Left ventricle myocardium superior (tissue), 1 donor: Measurements from ENCODE around the gene BOD1L1. TPM values are rescaled to one million over a fixed set of nuclear protein-coding genes. Genes with fewer than 3 reads are reported as not detected.

Experiments
- ATAC-seq: fragments of 200-7000 bp; cut with Tn5 transposase; one replicate; pipeline ENCODE4 v1.9.1; 2020; ENCODE audit warnings: mild to moderate bottlenecking, moderate library complexity
- DNase-seq: peaks from one replicate; pipeline ENCODE4 v3.0.0-alpha.2; 2020
- intact Hi-C: fragments of 100-400 bp; cut with micrococcal nuclease; formaldehyde crosslinking; loops from one replicate; pipeline ENCODE4 v1.11.0; 2022
- total RNA-seq: library from RNA; stranded (reverse); fragmentation: NEBNext Ultra II Directional; extraction: Animal tissue kit (Norgen Biotek cat#: 25700); gene quantifications from one replicate; pipeline ENCODE4 v1.2.1, GENCODE V29; 2021
- donor health status: DM: no; HTN: yes; CAD: no; lungs with severe emphysema.

Gene BOD1L1
- total RNA-seq, 1 donor from 2014 or later: 19.0 TPM

DNA sequence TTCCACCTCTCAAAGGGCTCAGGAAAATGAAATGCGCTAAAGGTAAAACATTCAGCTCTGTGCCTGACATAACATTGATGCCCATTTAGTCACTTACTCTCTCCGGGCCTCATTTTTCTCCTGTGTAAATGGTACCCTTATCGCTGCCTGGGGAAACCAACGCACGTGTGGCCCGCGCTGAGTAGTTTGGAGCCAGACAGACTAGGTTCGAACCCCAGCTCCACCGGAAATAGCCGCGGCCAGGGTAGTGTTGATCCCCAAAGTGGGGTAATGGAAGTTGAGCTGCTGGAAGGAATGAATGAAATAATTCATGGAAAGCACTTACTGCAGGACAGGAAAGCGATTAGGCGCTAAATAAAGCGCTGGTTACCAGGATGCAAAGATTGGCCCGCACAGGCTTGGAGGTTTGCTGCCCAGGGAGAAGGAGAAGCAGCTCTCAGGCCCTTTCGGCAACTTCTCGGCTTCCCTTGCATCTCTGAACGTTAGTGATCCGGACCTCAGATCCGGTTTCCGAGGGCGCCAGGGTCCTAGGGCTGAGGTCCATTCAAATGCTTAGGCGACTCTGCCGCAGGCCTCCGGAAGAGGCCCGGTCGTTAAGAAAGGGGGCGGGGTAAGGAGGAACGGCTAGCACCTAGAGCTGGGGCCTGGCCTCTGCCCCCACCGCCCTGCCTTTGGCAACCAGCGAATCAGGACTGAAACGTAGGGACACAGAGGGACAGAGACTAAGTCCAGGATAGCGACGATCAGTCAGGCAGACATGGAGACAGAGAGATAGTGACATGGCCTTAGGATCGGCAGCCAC lies 96.5 kb downstream of the BOD1L1 start:
- intact Hi-C loops: no loop called here
- DNase-seq: no peak
- ATAC-seq: no peak

DNA sequence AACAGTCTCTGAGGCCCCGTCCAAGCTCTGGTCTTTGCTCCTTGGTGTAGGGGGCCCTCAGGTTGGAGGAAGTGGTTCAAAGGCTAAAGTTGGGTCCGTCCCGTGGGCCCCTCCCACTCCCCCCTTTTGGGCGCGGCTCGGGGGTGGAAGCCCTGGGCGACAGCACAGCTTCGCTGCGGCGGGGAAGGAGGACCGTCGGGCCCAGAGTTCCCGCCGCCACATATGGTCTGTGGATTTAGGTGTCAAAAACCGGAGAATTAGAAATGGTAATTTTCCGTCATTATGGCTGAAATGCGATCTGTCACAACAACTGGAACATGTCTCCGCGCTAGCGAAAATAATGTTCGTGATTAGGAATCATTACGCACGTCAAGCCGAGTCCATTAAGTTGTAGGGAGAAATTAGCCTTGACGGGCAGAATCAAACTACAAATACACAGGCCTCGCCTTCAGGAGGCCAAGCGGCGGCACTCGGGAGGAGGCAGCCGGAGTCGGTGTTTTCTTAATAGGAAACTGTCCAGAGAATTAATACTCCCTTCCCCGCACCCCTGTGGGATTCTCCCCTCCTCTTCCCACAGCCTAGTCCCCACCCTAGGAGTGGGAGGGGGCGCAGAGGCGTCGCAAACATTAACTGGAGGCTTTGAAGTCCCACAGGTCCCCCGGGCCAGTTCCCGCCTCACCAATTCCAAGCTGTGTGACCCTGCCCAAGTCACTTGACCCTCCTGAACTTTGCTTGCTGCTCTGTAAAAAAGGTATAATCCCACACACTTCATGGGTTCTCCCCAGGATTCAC lies 98.2 kb downstream of the BOD1L1 start:
- intact Hi-C loops: no loop called here
- ATAC-seq (no peak), DNase-seq (no peak)

- DNase-seq (no peak), ATAC-seq (no peak)
- intact Hi-C loops: no loop called here
Observed at GRCh38 chr4:13528821-13529127, 98.8 kb downstream of the BOD1L1 start.

DNA sequence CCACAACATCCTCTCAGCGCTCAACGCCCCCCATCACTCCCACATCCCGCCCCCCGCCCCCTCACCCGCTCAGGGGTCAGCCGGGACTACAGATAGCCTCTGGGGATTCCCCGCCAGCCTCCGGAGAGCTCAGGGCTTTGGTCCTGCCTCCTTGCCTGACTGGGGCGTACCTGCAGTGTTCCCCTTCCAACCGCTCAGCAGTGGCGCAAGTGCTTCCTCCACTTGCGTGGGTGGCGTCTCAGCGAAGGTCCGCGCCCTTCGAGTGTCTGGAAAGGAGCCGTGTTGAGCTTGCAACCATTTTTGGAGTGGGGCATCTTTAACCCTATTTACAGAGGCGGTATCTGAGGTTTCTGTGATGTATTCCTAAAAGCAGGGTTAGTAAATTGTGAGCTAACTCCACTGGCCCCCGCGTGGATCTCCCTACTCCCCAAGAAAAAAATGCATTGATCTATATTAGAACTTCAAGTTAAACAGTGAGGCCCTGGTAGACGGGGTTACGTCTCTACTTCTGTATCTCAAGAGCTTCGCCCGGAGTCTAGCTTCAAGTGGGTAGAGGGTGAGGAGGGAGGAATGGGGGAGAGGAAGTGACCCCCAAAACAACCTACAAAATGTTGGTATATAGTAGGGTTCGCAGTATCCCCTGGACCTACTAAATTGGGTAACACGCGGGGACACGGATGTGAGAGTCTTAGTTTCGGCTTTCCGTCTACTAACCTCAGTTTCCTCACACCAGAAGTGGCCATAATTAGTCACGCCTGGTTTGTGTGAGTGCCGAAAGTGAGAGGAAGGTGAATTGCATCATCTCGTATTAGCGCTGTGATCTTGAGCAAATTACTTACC lies 99.3 kb downstream of the BOD1L1 start:
- ATAC-seq: no peak
- DNase-seq: no peak

GRCh38 chr4:13527192-13527980 lies 100.1 kb downstream of the BOD1L1 start:
- intact Hi-C loops: no loop called here
- DNase-seq: no peak
- ATAC-seq: no peak

More for the DNA sequence above, 99.3 kb downstream of the BOD1L1 start:
- intact Hi-C loops: no loop called here

DNA sequence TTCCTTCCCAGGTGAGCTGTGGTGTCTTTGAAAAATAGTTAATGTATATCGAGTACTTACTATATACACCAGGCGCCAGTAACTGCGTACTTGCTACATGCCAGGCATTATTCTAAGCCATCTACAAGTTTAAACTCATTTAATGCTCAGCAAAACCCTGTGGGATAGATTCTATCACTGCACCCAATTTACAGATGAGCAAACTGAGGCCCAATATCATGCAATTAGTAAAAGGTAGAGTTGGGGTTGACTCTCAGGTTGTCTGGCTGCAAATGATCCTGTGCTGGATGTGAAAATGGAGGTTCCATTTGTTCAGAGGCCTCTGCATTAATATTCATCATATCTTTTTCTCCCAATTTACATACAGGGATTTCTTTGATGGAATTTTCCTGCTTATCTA lies 100.9 kb downstream of the BOD1L1 start:
- ATAC-seq: no peak
- DNase-seq: no peak
- intact Hi-C loops: no loop called here

- DNase-seq (no peak), ATAC-seq (no peak)
- intact Hi-C loops: no loop called here
Observed at GRCh38 chr4:13525606-13526281, 101.8 kb downstream of the BOD1L1 start.

DNA sequence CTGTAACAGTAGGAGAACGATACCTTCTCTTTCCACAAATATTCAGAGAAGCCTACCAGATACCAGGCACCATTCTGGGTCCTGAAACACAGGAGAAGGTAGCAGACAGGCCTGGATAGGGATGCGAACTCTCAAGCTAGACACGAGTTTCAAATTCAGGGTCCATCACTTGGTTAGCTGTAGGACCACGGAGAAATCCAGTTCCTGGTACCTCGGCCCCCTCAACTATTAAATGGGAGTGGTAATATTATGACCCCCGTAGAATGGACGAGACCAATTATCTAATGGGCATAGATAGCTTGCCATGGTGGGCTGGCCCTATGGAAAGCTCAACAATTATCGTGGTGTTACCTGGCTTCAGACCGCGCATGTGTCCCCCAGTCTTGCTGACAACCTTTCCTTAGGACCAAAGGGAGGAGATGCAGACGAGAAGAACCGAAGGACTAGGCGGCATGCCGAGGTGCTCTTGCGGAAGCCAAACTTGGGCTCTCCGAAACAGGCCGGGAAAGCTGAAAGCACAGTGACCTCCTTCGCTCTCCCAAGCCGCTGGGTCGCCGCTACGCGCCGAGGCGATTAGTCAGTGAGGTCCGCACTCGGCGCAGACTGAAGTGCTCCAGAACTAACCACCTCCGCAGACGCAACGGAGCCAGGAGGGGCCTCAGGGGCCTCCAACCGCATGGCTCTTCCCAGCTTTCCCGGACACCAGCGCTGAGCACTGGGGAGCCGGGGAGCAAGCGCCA lies 102.9 kb downstream of the BOD1L1 start:
- intact Hi-C loops: no loop called here
- ATAC-seq: no peak
- no peak for DNase-seq

GRCh38 chr4:13523591-13524503 lies 103.7 kb downstream of the BOD1L1 start:
- intact Hi-C loops: no loop called here
- DNase-seq (no peak), ATAC-seq (no peak)

GRCh38 chr4:13523105-13523477 lies 104.4 kb downstream of the BOD1L1 start:
- no peak for ATAC-seq
- intact Hi-C loops: no loop called here
- DNase-seq: no peak

DNA sequence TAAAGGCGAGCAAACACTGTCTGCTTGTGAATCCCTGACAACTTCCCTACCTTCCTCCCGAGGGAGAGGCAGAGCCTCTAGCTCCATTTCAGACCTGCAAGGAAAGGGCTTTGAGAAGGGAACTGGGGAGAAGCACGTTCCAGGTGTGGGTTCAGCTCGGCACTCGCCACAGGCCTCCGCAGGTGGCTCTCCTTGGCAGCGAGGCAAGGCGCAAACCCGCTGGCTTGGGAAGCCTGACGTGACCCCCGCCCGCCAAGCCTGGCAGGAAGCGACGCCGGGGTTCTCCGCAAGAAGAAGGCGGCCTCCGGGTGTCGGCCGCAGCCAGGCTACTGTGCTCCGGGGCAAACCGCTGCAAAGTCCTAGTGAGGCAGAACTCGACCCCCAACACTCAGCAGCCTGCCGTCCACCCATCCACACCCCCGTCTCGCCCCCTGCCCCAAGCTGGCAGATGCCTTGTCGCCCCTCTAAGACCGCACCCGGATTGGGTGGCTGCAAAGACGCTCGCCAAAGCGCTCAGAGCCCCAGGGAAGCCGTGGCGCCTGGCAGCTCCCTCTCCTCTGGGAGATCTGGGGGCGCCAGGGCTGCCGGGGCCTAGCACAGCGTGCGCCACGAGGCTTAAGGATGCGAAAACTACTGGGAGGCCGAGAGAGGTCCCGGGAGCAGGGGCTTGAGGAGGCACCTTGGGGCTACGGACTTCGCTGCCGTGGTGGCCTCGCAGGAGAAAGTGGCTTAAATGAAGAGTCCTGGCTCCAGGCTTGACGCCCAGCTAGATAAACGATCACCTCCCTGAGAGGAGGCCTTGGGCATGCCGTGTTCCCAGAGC lies 105.0 kb downstream of the BOD1L1 start:
- no peak for ATAC-seq
- intact Hi-C loops: no loop called here
- no peak for DNase-seq

DNA sequence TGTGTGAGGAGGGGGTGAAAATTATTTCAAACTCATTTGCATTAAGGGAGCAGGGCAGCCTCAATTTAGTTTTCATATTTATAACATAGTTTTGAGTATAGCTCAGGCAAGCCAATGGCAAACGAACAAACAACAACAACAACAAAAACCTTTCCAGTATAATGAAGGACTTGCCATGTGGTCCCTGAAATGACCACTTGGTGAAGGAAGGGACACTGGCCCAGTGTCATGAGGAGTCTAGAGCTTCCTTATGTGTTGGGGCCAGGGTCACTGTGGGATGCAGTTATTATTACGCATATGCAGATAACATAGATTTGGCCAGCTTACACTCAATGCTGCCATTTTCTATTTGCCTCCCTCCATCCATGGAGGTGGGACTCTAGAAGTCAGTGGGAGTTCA lies 106.5 kb downstream of the BOD1L1 start:
- ATAC-seq: no peak
- intact Hi-C loops: no loop called here
- no peak for DNase-seq
